Liver (tissue), 9 donors: Measurements from ENCODE around the gene UHMK1. TPM values are rescaled to one million over a fixed set of nuclear protein-coding genes. Genes with fewer than 3 reads are reported as not detected.

ENCODE experiments used
- DNase-seq: peaks from one replicate; pipeline ENCODE4 v3.0.0-alpha.2; 2017; ENCODE audit warnings: low spot score
- H3K27ac ChIP-seq, 2 donors: one replicate each; pipeline ENCODE4 v1.7.0; 2013; ENCODE audit warnings: inconsistent platforms in 2 of 2, low read length in 2 of 2, control low read depth in 1 of 2, low read depth in 1 of 2, mild to moderate bottlenecking in 1 of 2
- H3K27me3 ChIP-seq, 4 donors: one replicate each; pipeline versions ENCODE4 v1.6.1 to v1.7.0; 2013; ENCODE audit warnings: low read length in 3 of 4, inconsistent platforms in 1 of 4, mild to moderate bottlenecking in 1 of 4, moderate library complexity in 1 of 4; ENCODE audit not compliant: control insufficient read depth in 4 of 4, insufficient read depth in 4 of 4
- H3K36me3 ChIP-seq, 4 donors: one replicate each; pipeline versions ENCODE4 v1.6.1 to v1.7.0; 2013; ENCODE audit warnings: low read length in 3 of 4, mild to moderate bottlenecking in 3 of 4, low read depth in 1 of 4, moderate library complexity in 1 of 4; ENCODE audit not compliant: control insufficient read depth in 4 of 4, insufficient read depth in 3 of 4
- H3K4me1 ChIP-seq, 4 donors: one replicate each; pipeline versions ENCODE4 v1.6.1 to v1.7.0; 2013; ENCODE audit warnings: low read length in 3 of 4, mild to moderate bottlenecking in 3 of 4, moderate library complexity in 1 of 4; ENCODE audit not compliant: control insufficient read depth in 4 of 4, insufficient read depth in 4 of 4
- H3K4me3 ChIP-seq, 3 donors: one replicate each; pipeline versions ENCODE4 v1.6.1 to v1.7.0; 2013; ENCODE audit warnings: low read length in 3 of 3, control low read depth in 1 of 3, low read depth in 1 of 3, mild to moderate bottlenecking in 1 of 3
- H3K9ac ChIP-seq, 2 donors: one replicate each; pipeline ENCODE4 v1.7.0; 2013; ENCODE audit warnings: low read length in 2 of 2, mild to moderate bottlenecking in 2 of 2, moderate library complexity in 2 of 2, control low read depth in 1 of 2, low read depth in 1 of 2
- H3K9me3 ChIP-seq, 4 donors: one replicate each; pipeline versions ENCODE4 v1.6.1 to v1.7.0; 2013; ENCODE audit warnings: low read length in 3 of 4; ENCODE audit not compliant: control insufficient read depth in 4 of 4
- EGR1 ChIP-seq, 2 donors: IDR thresholded peaks; 2 replicates each; pipeline ENCODE4 v1.6.1; 2016 to 2018; ENCODE audit warnings: antibody characterized with exemption in 2 of 2, low read depth in 2 of 2
- FOXA1 ChIP-seq: IDR thresholded peaks from 2 replicates; pipeline ENCODE4 v1.6.1; 2016; ENCODE audit warnings: antibody characterized with exemption
- FOXA2 ChIP-seq: IDR thresholded peaks from 2 replicates; pipeline ENCODE4 v1.6.1; 2016; ENCODE audit warnings: antibody characterized with exemption
- HNF4A ChIP-seq, 2 donors: conservative IDR thresholded peaks; 2 replicates each; pipeline ENCODE4 v1.6.1; 2016; ENCODE audit warnings: antibody characterized with exemption in 2 of 2, mild to moderate bottlenecking in 2 of 2
- HNF4G ChIP-seq: IDR thresholded peaks from 2 replicates; pipeline ENCODE4 v1.6.1; 2016; ENCODE audit warnings: antibody characterized with exemption
- JUND ChIP-seq, 2 donors: IDR thresholded peaks; 2 replicates each; pipeline ENCODE4 v1.6.1; 2016; ENCODE audit warnings: antibody characterized with exemption in 2 of 2
- NR2F2 ChIP-seq: IDR thresholded peaks from 2 replicates; pipeline ENCODE4 v1.6.1; 2016; ENCODE audit warnings: antibody characterized with exemption
- RAD21 ChIP-seq, 2 donors: IDR thresholded peaks; 2 replicates each; pipeline ENCODE4 v1.6.1; 2016; ENCODE audit warnings: antibody characterized with exemption in 2 of 2, mild to moderate bottlenecking in 2 of 2
- RXRA ChIP-seq, 2 donors: IDR thresholded peaks; 2 replicates each; pipeline ENCODE4 v1.6.1; 2017 to 2018; ENCODE audit warnings: antibody characterized with exemption in 2 of 2, mild to moderate bottlenecking in 1 of 2
- SP1 ChIP-seq: IDR thresholded peaks from 2 replicates; pipeline ENCODE4 v1.6.1; 2018; ENCODE audit warnings: antibody characterized with exemption, mild to moderate bottlenecking
- YY1 ChIP-seq: IDR thresholded peaks from 2 replicates; pipeline ENCODE4 v1.6.1; 2016; ENCODE audit warnings: antibody characterized with exemption, mild to moderate bottlenecking
- WGBS: extraction: QIAGEN DNeasy Blood & Tissue Kit; methylation state at CpG from one replicate; pipeline ENCODE4 v1.1.7; 2013; 5-methylcytosine and 5-hydroxymethylcytosine counted together
- polyA plus RNA-seq, 2 donors: library from polyadenylated mRNA; stranded (reverse) in 1 of 2; unstranded in 1 of 2; fragments of 200-250 nt in 1 of 2; fragments of >200 nt in 1 of 2; fragmentation: Nextera tagmentation in 1 of 2; extraction: Ambion mirVana in 1 of 2; gene quantifications; one replicate each; pipeline versions ENCODE4 v1.2.1 to v1.2.3, GENCODE V29; 2013 to 2015
- total RNA-seq, 2 donors: library from RNA; depleted of rRNA; stranded (reverse); fragments of >200 nt; gene quantifications; one replicate each; pipeline ENCODE4 v1.2.3, GENCODE V29; 2014
- TF ChIP-seq, protein P1 (sequence below): IDR thresholded peaks from 2 replicates; pipeline ENCODE4 v1.6.1; 2016; ENCODE audit warnings: antibody characterized with exemption
- TF ChIP-seq, protein P2 (sequence below): IDR thresholded peaks from 2 replicates; pipeline ENCODE4 v1.6.1; 2016; ENCODE audit warnings: antibody characterized with exemption, mild to moderate bottlenecking
- TF ChIP-seq, protein P3 (sequence below): fragments of 150-350 bp; IDR thresholded peaks from 2 replicates; pipeline ENCODE4 v1.5.1; 2017; ENCODE audit warnings: improper control_type of control experiment, low read depth, low read length; ENCODE audit not compliant: missing input control
- TF ChIP-seq, protein P4 (sequence below): IDR thresholded peaks from 2 replicates; pipeline ENCODE4 v1.6.1; 2016; ENCODE audit warnings: antibody characterized with exemption
- TF ChIP-seq, protein P5 (sequence below): IDR thresholded peaks from 2 replicates; pipeline ENCODE4 v1.6.1; 2016; ENCODE audit warnings: antibody characterized with exemption
- donor health status: healthy.
- donor health status: healthy.
- donor health status: healthy.
- donor health status: healthy.
- donor health status: healthy.

UHMK1 gene
- total and polyA plus RNA-seq, 4 donors = 15.8 to 64.3 (median 36.9) TPM

DNA sequence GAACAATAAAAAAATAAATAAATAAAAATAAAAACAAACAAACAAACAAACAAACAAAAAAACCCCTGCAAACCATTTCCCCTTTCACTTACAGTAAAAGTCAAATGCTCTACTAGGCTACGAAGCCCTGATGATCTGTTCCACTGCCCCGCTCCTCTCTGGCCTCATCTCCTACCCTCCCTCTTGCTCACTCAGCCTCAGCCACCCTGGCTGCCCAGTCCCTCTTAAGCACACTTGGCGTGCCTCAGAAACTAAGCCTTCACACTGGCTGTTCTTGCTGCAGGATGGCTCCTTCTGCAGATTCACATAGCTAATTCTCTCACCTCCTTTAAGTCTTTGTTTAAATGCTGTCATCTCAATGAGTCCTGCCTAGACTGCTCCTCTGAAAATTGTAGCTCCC, 30.8 kb upstream of the UHMK1 start (continued):
- TF ChIP-seq EGR1 (IDR thresholded peaks at IDR 0.05; ENCODE audit: low read depth in 2 of 2) (no peak), FOXA2 (no peak)

DNA sequence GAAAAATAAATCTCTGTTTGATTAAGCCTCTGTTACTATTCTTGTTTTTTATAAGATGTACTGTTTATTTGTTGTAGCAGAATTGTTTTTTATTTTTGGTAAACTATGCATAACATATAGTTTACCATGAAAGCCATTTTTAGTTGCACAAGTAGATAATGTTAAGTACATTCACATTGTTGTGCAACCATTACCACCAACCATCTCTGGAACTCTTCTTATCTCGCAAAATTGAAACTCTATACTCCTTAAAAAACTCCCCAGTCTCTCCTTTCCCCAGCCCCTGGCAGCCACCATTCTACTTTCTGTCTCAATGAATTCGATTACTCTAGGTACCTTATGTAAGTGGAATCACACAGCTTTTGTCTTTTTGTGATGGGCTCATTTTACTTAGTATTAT, 27.4 kb upstream of the UHMK1 start:
- H3K4me3 ChIP-seq = no peak overlapping the region
- no peak overlapping the region for H3K27ac ChIP-seq
- no peaks in the 10 kb centered on the region for H3K9me3 ChIP-seq
- TF ChIP-seq, protein P1, sequence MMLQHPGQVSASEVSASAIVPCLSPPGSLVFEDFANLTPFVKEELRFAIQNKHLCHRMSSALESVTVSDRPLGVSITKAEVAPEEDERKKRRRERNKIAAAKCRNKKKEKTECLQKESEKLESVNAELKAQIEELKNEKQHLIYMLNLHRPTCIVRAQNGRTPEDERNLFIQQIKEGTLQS = no peak
- TF ChIP-seq FOXA1 (no peak), FOXA2 (no peak), YY1 (no peak), SP1 (no peak)
- no peak for DNase-seq
- no peaks in the 10 kb centered on the region for H3K36me3 ChIP-seq
- no peaks in the 10 kb centered on the region for H3K4me1 ChIP-seq
- WGBS = 62% methylated on average over 2 of the region's 2 CpGs
- peaks cover 0 to 4% (median 0%) of the 10 kb centered on the region in 4 donors for H3K27me3 ChIP-seq
- H3K9ac ChIP-seq = no peak overlapping the region

DNA sequence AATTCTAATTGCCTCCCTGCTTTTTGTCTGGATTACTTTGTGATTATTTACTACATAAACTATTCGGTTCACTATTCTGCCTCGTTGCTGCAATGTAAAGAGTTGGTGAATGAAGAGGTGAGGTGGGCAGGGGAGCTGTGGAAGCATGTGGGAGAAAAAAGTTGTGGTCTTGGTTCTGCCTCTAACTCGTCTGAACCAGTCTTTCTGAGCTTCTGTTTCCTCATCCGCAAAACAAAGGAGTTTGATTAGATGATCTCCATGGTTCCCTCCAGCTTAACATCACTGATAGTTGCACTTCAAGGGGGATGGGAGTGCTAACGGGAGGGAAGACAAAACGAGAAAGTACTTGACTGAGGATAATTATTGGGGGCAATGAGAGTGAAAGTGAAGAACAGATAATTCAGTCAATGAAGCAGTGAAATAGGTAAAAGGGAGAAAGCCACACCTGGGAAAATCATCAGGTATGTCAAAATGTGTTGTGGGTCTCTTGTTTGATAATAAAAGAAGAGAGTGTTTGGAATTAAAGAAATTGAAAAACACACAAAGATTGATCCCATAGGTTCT, 26.2 kb upstream of the UHMK1 start:
- Histone ChIP-seq H3K4me3 (no peak overlapping the region), H3K27me3 (peaks cover 0 to 4% (median 0%) of the 10 kb centered on the region in 4 donors), H3K27ac (no peak overlapping the region), H3K9ac (no peak overlapping the region), H3K36me3 (no peaks in the 10 kb centered on the region), H3K9me3 (no peaks in the 10 kb centered on the region), H3K4me1 (no peaks in the 10 kb centered on the region)
- TF ChIP-seq, protein P2, sequence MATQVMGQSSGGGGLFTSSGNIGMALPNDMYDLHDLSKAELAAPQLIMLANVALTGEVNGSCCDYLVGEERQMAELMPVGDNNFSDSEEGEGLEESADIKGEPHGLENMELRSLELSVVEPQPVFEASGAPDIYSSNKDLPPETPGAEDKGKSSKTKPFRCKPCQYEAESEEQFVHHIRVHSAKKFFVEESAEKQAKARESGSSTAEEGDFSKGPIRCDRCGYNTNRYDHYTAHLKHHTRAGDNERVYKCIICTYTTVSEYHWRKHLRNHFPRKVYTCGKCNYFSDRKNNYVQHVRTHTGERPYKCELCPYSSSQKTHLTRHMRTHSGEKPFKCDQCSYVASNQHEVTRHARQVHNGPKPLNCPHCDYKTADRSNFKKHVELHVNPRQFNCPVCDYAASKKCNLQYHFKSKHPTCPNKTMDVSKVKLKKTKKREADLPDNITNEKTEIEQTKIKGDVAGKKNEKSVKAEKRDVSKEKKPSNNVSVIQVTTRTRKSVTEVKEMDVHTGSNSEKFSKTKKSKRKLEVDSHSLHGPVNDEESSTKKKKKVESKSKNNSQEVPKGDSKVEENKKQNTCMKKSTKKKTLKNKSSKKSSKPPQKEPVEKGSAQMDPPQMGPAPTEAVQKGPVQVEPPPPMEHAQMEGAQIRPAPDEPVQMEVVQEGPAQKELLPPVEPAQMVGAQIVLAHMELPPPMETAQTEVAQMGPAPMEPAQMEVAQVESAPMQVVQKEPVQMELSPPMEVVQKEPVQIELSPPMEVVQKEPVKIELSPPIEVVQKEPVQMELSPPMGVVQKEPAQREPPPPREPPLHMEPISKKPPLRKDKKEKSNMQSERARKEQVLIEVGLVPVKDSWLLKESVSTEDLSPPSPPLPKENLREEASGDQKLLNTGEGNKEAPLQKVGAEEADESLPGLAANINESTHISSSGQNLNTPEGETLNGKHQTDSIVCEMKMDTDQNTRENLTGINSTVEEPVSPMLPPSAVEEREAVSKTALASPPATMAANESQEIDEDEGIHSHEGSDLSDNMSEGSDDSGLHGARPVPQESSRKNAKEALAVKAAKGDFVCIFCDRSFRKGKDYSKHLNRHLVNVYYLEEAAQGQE = no peak
- TF ChIP-seq, protein P1 = no peak
- TF ChIP-seq HNF4G = no peak
- no peak for TF ChIP-seq HNF4A (conservative IDR thresholded peaks at IDR 0.05)
- TF ChIP-seq SP1 = no peak
- no peak for TF ChIP-seq FOXA2
- TF ChIP-seq YY1 = no peak
- no peak for TF ChIP-seq NR2F2
- TF ChIP-seq, protein P3, sequence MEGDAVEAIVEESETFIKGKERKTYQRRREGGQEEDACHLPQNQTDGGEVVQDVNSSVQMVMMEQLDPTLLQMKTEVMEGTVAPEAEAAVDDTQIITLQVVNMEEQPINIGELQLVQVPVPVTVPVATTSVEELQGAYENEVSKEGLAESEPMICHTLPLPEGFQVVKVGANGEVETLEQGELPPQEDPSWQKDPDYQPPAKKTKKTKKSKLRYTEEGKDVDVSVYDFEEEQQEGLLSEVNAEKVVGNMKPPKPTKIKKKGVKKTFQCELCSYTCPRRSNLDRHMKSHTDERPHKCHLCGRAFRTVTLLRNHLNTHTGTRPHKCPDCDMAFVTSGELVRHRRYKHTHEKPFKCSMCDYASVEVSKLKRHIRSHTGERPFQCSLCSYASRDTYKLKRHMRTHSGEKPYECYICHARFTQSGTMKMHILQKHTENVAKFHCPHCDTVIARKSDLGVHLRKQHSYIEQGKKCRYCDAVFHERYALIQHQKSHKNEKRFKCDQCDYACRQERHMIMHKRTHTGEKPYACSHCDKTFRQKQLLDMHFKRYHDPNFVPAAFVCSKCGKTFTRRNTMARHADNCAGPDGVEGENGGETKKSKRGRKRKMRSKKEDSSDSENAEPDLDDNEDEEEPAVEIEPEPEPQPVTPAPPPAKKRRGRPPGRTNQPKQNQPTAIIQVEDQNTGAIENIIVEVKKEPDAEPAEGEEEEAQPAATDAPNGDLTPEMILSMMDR = no peak
- TF ChIP-seq, protein P4, sequence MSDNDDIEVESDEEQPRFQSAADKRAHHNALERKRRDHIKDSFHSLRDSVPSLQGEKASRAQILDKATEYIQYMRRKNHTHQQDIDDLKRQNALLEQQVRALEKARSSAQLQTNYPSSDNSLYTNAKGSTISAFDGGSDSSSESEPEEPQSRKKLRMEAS = no peak
- TF ChIP-seq RXRA (IDR thresholded peaks at IDR 0.05) = no peak
- TF ChIP-seq, protein P5, sequence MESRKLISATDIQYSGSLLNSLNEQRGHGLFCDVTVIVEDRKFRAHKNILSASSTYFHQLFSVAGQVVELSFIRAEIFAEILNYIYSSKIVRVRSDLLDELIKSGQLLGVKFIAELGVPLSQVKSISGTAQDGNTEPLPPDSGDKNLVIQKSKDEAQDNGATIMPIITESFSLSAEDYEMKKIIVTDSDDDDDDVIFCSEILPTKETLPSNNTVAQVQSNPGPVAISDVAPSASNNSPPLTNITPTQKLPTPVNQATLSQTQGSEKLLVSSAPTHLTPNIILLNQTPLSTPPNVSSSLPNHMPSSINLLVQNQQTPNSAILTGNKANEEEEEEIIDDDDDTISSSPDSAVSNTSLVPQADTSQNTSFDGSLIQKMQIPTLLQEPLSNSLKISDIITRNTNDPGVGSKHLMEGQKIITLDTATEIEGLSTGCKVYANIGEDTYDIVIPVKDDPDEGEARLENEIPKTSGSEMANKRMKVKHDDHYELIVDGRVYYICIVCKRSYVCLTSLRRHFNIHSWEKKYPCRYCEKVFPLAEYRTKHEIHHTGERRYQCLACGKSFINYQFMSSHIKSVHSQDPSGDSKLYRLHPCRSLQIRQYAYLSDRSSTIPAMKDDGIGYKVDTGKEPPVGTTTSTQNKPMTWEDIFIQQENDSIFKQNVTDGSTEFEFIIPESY = no peak
- TF ChIP-seq FOXA1 = no peak
- no peak for TF ChIP-seq EGR1 (IDR thresholded peaks at IDR 0.05; ENCODE audit: low read depth in 2 of 2)
- no peak for TF ChIP-seq JUND (IDR thresholded peaks at IDR 0.05)
- no peak for TF ChIP-seq RAD21 (IDR thresholded peaks at IDR 0.05)
- DNase-seq = no peak
- 43% methylated on average over 6 of the region's 6 CpGs for WGBS
